GF-D8 (cell line): ENCODE measurements around the gene AMPH.

ENCODE experiments used
- DNase-seq: peaks from one replicate; lab custom pipeline; 2025; lab: John Stamatoyannopoulos, UW

AMPH gene

GRCh38 chr7:38462819-38463218 lies 168.4 kb downstream of the AMPH start:
- DNase-seq: no peak

GRCh38 chr7:38461887-38462286 lies 169.3 kb downstream of the AMPH start:
- no peak for DNase-seq

GRCh38 chr7:38453826-38454225 lies 177.3 kb downstream of the AMPH start:
- DNase-seq: no peak

GRCh38 chr7:38453168-38453567 lies 178.0 kb downstream of the AMPH start:
- no peak for DNase-seq

- no peak for DNase-seq
These were observed 178.5 kb downstream of the AMPH start for GRCh38 chr7:38452681-38453108.

- no peak for DNase-seq
These were observed 179.3 kb downstream of the AMPH start for GRCh38 chr7:38451840-38452239.

- DNase-seq: no peak
These were observed 182.5 kb downstream of the AMPH start for GRCh38 chr7:38448584-38449234.

- no peak for DNase-seq
These were observed 183.1 kb downstream of the AMPH start for GRCh38 chr7:38448054-38448453.

- no peak for DNase-seq
These were observed 192.2 kb downstream of the AMPH start for GRCh38 chr7:38438970-38439369.

- DNase-seq: no peak
These were observed 198.5 kb downstream of the AMPH start for GRCh38 chr7:38432671-38433070.

GRCh38 chr7:38432080-38432479 lies 199.1 kb downstream of the AMPH start:
- no peak for DNase-seq

- DNase-seq: no peak
These were observed 202.1 kb downstream of the AMPH start for GRCh38 chr7:38429057-38429456.

- no peak for DNase-seq
These were observed 203.1 kb downstream of the AMPH start for GRCh38 chr7:38428041-38428440.

GRCh38 chr7:38427279-38427955 lies 203.8 kb downstream of the AMPH start:
- no peak for DNase-seq

- no peak for DNase-seq
These were observed 205.7 kb downstream of the AMPH start for GRCh38 chr7:38425509-38425908.

- no peak for DNase-seq
These were observed 206.3 kb downstream of the AMPH start for GRCh38 chr7:38424750-38425463.

- DNase-seq: no peak
These were observed 217.4 kb downstream of the AMPH start for GRCh38 chr7:38413784-38414183.

GRCh38 chr7:38411404-38411803 lies 219.8 kb downstream of the AMPH start:
- DNase-seq: no peak

GRCh38 chr7:38410056-38410455 lies 221.1 kb downstream of the AMPH start:
- no peak for DNase-seq

GRCh38 chr7:38409531-38409930 lies 221.6 kb downstream of the AMPH start:
- no peak for DNase-seq

GRCh38 chr7:38398725-38399321 lies 232.3 kb downstream of the AMPH start:
- DNase-seq: no peak

GRCh38 chr7:38396852-38397251 lies 234.3 kb downstream of the AMPH start:
- no peak for DNase-seq
